Right kidney (tissue), 1 donor: Measurements from ENCODE around the gene AP4M1.

Source experiments
- DNase-seq: peaks from one replicate; pipeline ENCODE4 v3.0.0-alpha.2; 2016

The AP4M1 gene

DNA sequence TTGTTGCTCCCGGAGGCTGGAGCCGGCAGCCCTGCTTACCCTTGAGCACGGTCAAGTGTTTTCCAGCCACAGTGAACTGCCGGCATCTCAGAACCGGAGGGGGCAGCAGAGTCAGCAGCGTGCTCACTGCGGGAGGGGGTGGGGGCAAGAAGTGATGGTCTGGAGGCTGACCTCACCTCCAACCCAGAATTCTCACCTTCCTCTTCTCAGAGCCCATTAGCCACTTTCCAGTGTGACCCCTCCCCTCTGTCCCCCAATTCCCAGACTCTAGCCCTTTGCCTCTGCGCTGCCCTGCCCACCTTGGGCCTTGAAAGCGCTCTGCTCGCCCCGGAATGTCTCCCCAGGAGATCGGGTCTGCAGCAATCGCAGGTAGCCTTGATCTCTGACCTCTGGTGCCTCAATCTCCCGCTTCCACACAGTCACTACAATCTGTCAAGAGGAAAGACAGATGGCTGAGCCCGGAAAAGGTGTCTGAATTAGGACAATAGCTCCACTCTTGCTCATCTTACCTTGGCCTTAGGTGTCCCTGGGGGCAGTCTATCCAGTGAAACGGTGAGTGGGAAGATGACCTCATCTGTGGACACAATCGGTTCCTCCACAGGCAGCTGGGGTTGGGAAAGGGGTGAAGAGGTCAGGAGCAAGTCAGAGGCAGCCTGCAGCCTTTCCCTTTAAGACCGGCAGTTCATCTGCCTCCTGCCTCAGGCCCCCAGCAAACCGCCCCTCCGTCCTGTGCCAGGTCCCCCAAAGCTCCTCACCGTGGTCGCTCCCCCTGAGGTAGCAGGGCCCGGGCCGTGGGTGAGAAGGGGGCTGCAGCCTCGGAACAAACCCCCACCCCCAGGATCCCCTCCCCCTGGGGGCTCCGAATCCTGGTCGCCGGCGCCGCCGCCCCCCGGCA, 56.1 kb downstream of the AP4M1 start:
- no peak for DNase-seq
